H9 (cell line): ENCODE data around the gene TJAP1. TPM values are rescaled to one million over a fixed set of nuclear protein-coding genes. Genes with fewer than 3 reads are reported as not detected.

Experiments used
- DNase-seq: peaks from one replicate; pipeline ENCODE4 v3.0.0-alpha.2; 2017
- H2AFZ ChIP-seq: one replicate; pipeline ENCODE4 v1.6.1; 2013; ENCODE audit warnings: mild to moderate bottlenecking, low read length, control low read depth, moderate library complexity
- H2AK5ac ChIP-seq: 2 replicates; pipeline ENCODE4 v1.6.1; 2013; ENCODE audit warnings: low read length, control low read depth, mixed read lengths; ENCODE audit not compliant: insufficient read length
- H2BK120ac ChIP-seq: one replicate; pipeline ENCODE4 v1.6.1; 2013; ENCODE audit warnings: low read depth, mild to moderate bottlenecking, low read length, control low read depth, inconsistent platforms; ENCODE audit not compliant: poor library complexity, severe bottlenecking
- H2BK12ac ChIP-seq: 2 replicates; pipeline ENCODE4 v1.6.1; 2013; ENCODE audit warnings: low read length, control low read depth, mixed read lengths, low read depth; ENCODE audit not compliant: insufficient read length
- H2BK15ac ChIP-seq: 2 replicates; pipeline ENCODE4 v1.6.1; 2013; ENCODE audit warnings: low read depth, low read length, control low read depth
- H2BK20ac ChIP-seq: one replicate; pipeline ENCODE4 v1.6.1; 2013; ENCODE audit warnings: low read depth, mild to moderate bottlenecking, low read length, control low read depth, inconsistent platforms; ENCODE audit not compliant: poor library complexity, severe bottlenecking
- H2BK5ac ChIP-seq: 2 replicates; pipeline ENCODE4 v1.6.1; 2013; ENCODE audit warnings: low read length, control low read depth, mixed read lengths; ENCODE audit not compliant: insufficient read length
- H3K14ac ChIP-seq: 2 replicates; pipeline ENCODE4 v1.6.1; 2013; ENCODE audit warnings: low read length, control low read depth; ENCODE audit not compliant: insufficient read depth
- H3K18ac ChIP-seq: 2 replicates; pipeline ENCODE4 v1.6.1; 2013; ENCODE audit warnings: low read depth, mild to moderate bottlenecking, mixed read lengths, low read length, control low read depth; ENCODE audit not compliant: insufficient read length
- H3K23ac ChIP-seq: 2 replicates; pipeline ENCODE4 v1.6.1; 2013; ENCODE audit warnings: low read length, control low read depth, mixed read lengths, low read depth; ENCODE audit not compliant: insufficient read length
- H3K23me2 ChIP-seq: 2 replicates; pipeline ENCODE4 v1.6.1; 2013; ENCODE audit warnings: low read depth, mild to moderate bottlenecking, mixed read lengths, low read length, control low read depth; ENCODE audit not compliant: insufficient read length, poor library complexity, severe bottlenecking
- H3K27ac ChIP-seq: 2 replicates; pipeline ENCODE4 v1.5.1; 2013; ENCODE audit warnings: low read length, control low read depth, mixed read lengths, low read depth; ENCODE audit not compliant: insufficient read length
- H3K27me3 ChIP-seq: 2 replicates; pipeline ENCODE4 v1.6.1; 2013; ENCODE audit warnings: low read length, control low read depth, inconsistent platforms; ENCODE audit not compliant: insufficient read depth
- H3K4ac ChIP-seq: 2 replicates; pipeline ENCODE4 v1.6.1; 2013; ENCODE audit warnings: low read depth, mild to moderate bottlenecking, control low read depth, inconsistent platforms, low read length, moderate library complexity
- H3K4me1 ChIP-seq: 2 replicates; pipeline ENCODE4 v1.6.1; 2013; ENCODE audit warnings: low read length, control low read depth, inconsistent platforms; ENCODE audit not compliant: insufficient read depth
- H3K4me2 ChIP-seq: 2 replicates; pipeline ENCODE4 v1.6.1; 2013; ENCODE audit warnings: low read length, control low read depth, mixed read lengths; ENCODE audit not compliant: insufficient read length, insufficient read depth
- H3K56ac ChIP-seq: 2 replicates; pipeline ENCODE4 v1.6.1; 2013; ENCODE audit warnings: low read depth, mild to moderate bottlenecking, mixed read lengths, low read length, control low read depth; ENCODE audit not compliant: insufficient read length
- H3K79me1 ChIP-seq: 2 replicates; pipeline ENCODE4 v1.6.1; 2013; ENCODE audit warnings: low read depth, mild to moderate bottlenecking, moderate library complexity, low read length, control low read depth, inconsistent platforms; ENCODE audit not compliant: insufficient read depth, poor library complexity, severe bottlenecking
- H3K79me2 ChIP-seq: 2 replicates; pipeline ENCODE4 v1.6.1; 2013; ENCODE audit warnings: low read length, control low read depth, inconsistent platforms; ENCODE audit not compliant: insufficient read depth
- H3K9ac ChIP-seq: 2 replicates; pipeline ENCODE4 v1.6.1; 2013; ENCODE audit warnings: low read length, control low read depth, mixed read lengths; ENCODE audit not compliant: insufficient read length; ENCODE audit errors: extremely low read depth
- H3K9me3 ChIP-seq: one replicate; pipeline ENCODE4 v1.6.1; 2013; ENCODE audit warnings: low read depth, low read length, inconsistent platforms; ENCODE audit not compliant: control insufficient read depth
- H3T11ph ChIP-seq: one replicate; pipeline ENCODE4 v1.6.1; 2013; ENCODE audit warnings: mild to moderate bottlenecking, low read length, control low read depth, inconsistent platforms
- H4K20me1 ChIP-seq: one replicate; pipeline ENCODE4 v1.6.1; 2013; ENCODE audit not compliant: control insufficient read depth, insufficient read length, insufficient read depth
- H4K5ac ChIP-seq: 2 replicates; pipeline ENCODE4 v1.6.1; 2013; ENCODE audit warnings: low read depth, mild to moderate bottlenecking, mixed read lengths, low read length, control low read depth; ENCODE audit not compliant: insufficient read length
- H4K8ac ChIP-seq: replicated peaks from 2 replicates; pipeline ENCODE4 v1.6.1; 2013; ENCODE audit warnings: low read length, control low read depth, mixed read lengths, low read depth; ENCODE audit not compliant: insufficient read length
- H4K91ac ChIP-seq: 2 replicates; pipeline ENCODE4 v1.6.1; 2013; ENCODE audit warnings: low read depth, mild to moderate bottlenecking, moderate library complexity, mixed read lengths, low read length, control low read depth; ENCODE audit not compliant: insufficient read length
- H3K27ac Mint-ChIP-seq, 3 experiments: 2 replicates in 2 of 3; 3 replicates in 1 of 3; pipeline ENCODE4 v1.8.0; 2020 to 2021; ENCODE audit warnings: mixed read lengths in 3 of 3, mild to moderate bottlenecking in 1 of 3, moderate library complexity in 1 of 3
- H3K27me3 Mint-ChIP-seq: 2 replicates; pipeline ENCODE4 v1.8.0; 2021; ENCODE audit warnings: low read depth, mild to moderate bottlenecking, moderate library complexity, mixed read lengths
- H3K36me3 Mint-ChIP-seq, 3 experiments: 2 replicates in 2 of 3; 3 replicates in 1 of 3; pipeline ENCODE4 v1.8.0; 2020 to 2021; ENCODE audit warnings: low read depth in 3 of 3, mixed read lengths in 3 of 3; ENCODE audit not compliant: insufficient read depth in 1 of 3
- H3K4me1 Mint-ChIP-seq, 2 experiments: 2 replicates each; pipeline ENCODE4 v1.8.0; 2020; ENCODE audit warnings: mixed read lengths in 2 of 2
- H3K4me3 Mint-ChIP-seq, 2 experiments: 2 replicates in 1 of 2; 3 replicates in 1 of 2; pipeline ENCODE4 v1.8.0; 2020 to 2021; ENCODE audit warnings: mild to moderate bottlenecking in 2 of 2, mixed read lengths in 2 of 2, moderate library complexity in 1 of 2
- H3K9me3 Mint-ChIP-seq, 2 experiments: 2 replicates in 1 of 2; 3 replicates in 1 of 2; pipeline ENCODE4 v1.8.0; 2020; ENCODE audit warnings: mild to moderate bottlenecking in 2 of 2, mixed read lengths in 2 of 2, moderate library complexity in 1 of 2
- WGBS: extraction: QIAGEN DNeasy Blood & Tissue Kit; methylation state at CpG from one replicate; pipeline ENCODE4 v1.1.7; 2013; ENCODE audit warnings: missing lambda C conversion rate, low lambda C conversion rate, mixed read lengths; ENCODE audit not compliant: insufficient read length; ENCODE audit errors: extremely low coverage; 5-methylcytosine and 5-hydroxymethylcytosine counted together
- total RNA-seq: library from RNA; stranded (reverse); gene quantifications from 2 replicates; pipeline ENCODE4 v1.2.1, GENCODE V29; 2021
- TF ChIP-seq, protein P1 (sequence below): fragments of 200-600 bp; sonication (generic); conservative IDR thresholded peaks from 3 replicates; pipeline ENCODE4 v1.8.0; 2021; ENCODE audit warnings: antibody characterized with exemption, mild to moderate bottlenecking

Gene TJAP1
- total RNA-seq, 1 experiment from 2014 or later, result 45.1 TPM

DNA sequence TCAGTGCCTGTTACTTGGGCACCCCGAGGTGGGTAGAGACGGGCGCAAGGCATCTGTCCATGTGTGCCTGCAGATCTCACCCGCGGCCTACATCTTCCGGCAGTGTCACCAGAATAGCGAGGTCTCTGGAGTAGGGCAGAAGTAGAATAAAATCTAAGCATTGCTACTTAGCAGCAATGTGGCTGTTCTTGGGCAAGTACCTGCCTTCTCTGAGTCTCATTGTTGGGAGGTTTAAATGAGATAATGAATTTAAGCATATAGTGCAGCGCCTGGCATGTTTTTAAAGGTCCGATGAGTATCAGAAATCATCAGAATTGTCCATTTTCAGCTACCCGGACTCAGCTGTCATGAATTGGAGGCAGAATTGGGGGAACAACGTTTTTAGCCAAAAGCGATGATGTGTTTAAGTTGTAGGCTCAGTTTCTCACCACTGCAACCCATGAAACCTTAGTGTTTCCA, 49.2 kb upstream of the TJAP1 start:
- no CpG with 5 or more reads among the region's 12 CpGs for WGBS
- Mint-ChIP-seq H3K4me1 (peaks cover 14% of the 10 kb centered on the region in 2 experiments), H3K9me3 (peaks cover 13 to 14% of the 10 kb centered on the region in 2 experiments; a peak in 4 of 5 replicates), H3K4me3 (peak overlapping the region; percentile 90), H3K36me3 (peaks cover 0 to 7% (median 2%) of the 10 kb centered on the region in 3 experiments; a peak in 4 of 7 replicates), H3K27me3 (peaks cover 7% of the 10 kb centered on the region), H3K27ac (peak overlapping the region; percentile 45 to 95 (median 53); a peak in 3 of 7 replicates)
- Histone ChIP-seq H2AK5ac (no peak overlapping the region), H3K9ac (peak overlapping the region; percentile 41), H2BK120ac (no peak overlapping the region), H2BK12ac (no peak overlapping the region), H3K9me3 (no peaks in the 10 kb centered on the region), H3K4ac (no peak overlapping the region), H3K79me2 (no peaks in the 10 kb centered on the region), H4K5ac (no peak overlapping the region), H2BK15ac (no peak overlapping the region), H4K8ac (no peak overlapping the region), H3K56ac (no peak overlapping the region), H3K4me1 (peaks cover 4% of the 10 kb centered on the region; the same call in 1 of the 2 replicates), H4K91ac (no peak overlapping the region), H3K4me2 (peak overlapping the region; percentile 41), H3K27me3 (no peaks in the 10 kb centered on the region), H2BK5ac (no peak overlapping the region), H3K23ac (no peak overlapping the region), H2AFZ (no peak overlapping the region), H4K20me1 (no peaks in the 10 kb centered on the region), H3K79me1 (no peaks in the 10 kb centered on the region), H3T11ph (no peak overlapping the region), H3K27ac (no peak overlapping the region), H3K18ac (no peak overlapping the region), H3K23me2 (peaks cover 7% of the 10 kb centered on the region), H3K14ac (no peak overlapping the region), H2BK20ac (no peak overlapping the region)
- no peak for DNase-seq
- TF ChIP-seq, protein P1, sequence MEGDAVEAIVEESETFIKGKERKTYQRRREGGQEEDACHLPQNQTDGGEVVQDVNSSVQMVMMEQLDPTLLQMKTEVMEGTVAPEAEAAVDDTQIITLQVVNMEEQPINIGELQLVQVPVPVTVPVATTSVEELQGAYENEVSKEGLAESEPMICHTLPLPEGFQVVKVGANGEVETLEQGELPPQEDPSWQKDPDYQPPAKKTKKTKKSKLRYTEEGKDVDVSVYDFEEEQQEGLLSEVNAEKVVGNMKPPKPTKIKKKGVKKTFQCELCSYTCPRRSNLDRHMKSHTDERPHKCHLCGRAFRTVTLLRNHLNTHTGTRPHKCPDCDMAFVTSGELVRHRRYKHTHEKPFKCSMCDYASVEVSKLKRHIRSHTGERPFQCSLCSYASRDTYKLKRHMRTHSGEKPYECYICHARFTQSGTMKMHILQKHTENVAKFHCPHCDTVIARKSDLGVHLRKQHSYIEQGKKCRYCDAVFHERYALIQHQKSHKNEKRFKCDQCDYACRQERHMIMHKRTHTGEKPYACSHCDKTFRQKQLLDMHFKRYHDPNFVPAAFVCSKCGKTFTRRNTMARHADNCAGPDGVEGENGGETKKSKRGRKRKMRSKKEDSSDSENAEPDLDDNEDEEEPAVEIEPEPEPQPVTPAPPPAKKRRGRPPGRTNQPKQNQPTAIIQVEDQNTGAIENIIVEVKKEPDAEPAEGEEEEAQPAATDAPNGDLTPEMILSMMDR, result no peak
